ENCODE results near the gene SPDYE2B.
A peak's percentile ranks its signal among the peaks of the same experiment; 100 is the strongest.
"Not testable (repeated sequence)": the region's sequence is repeated elsewhere in the genome, so short reads cannot be mapped to it uniquely, and the experiment has no call there.

SPDYE2B gene

GRCh38 chr7:102649924-102650323, at the start of gene SPDYE2B:
TSS of gene SPDYE2B (plus strand) at chr7:102650319. CDS start at chr7:102652349, 2,030 bp downstream.
- DNase-seq = not testable (repeated sequence)

GRCh38 chr7:102602317-102602716, 47.8 kb upstream of the SPDYE2B start:
- DNase-seq = not testable (repeated sequence)

GRCh38 chr7:102604431-102605145, 45.5 kb upstream of the SPDYE2B start:
- DNase-seq = not testable (repeated sequence)

GRCh38 chr7:102606848-102607247, 43.3 kb upstream of the SPDYE2B start:
- DNase-seq = not testable (repeated sequence)

- not testable (repeated sequence) for DNase-seq
Measured at GRCh38 chr7:102609734-102610133, 40.4 kb upstream of the SPDYE2B start.

GRCh38 chr7:102610441-102610840, 39.7 kb upstream of the SPDYE2B start:
- not testable (repeated sequence) for DNase-seq

GRCh38 chr7:102611013-102611674, 39.0 kb upstream of the SPDYE2B start:
- DNase-seq = not testable (repeated sequence)

- not testable (repeated sequence) for DNase-seq
Measured at GRCh38 chr7:102611675-102612325, 38.3 kb upstream of the SPDYE2B start.

- DNase-seq = not testable (repeated sequence)
Measured at GRCh38 chr7:102613575-102614345, 36.4 kb upstream of the SPDYE2B start.

- DNase-seq = not testable (repeated sequence)
Measured at GRCh38 chr7:102614346-102614697, 35.8 kb upstream of the SPDYE2B start.

GRCh38 chr7:102614873-102615272, 35.2 kb upstream of the SPDYE2B start:
- not testable (repeated sequence) for DNase-seq

- DNase-seq = not testable (repeated sequence)
Measured at GRCh38 chr7:102615930-102616329, 34.2 kb upstream of the SPDYE2B start.

GRCh38 chr7:102616507-102617125, 33.5 kb upstream of the SPDYE2B start, which contains the start of gene RASA4:
TSS of gene RASA4 (minus strand) at chr7:102616756. CDS start at chr7:102616689, 67 bp downstream.
- peak; percentile 13 to 20 for DNase-seq

GRCh38 chr7:102618122-102618521, 32.0 kb upstream of the SPDYE2B start:
- not testable (repeated sequence) for DNase-seq

- not testable (repeated sequence) for DNase-seq
Measured at GRCh38 chr7:102627271-102627904, 22.7 kb upstream of the SPDYE2B start.

GRCh38 chr7:102630622-102631021, 19.5 kb upstream of the SPDYE2B start:
- not testable (repeated sequence) for DNase-seq

- not testable (repeated sequence) for DNase-seq
Measured at GRCh38 chr7:102634299-102634698, 15.8 kb upstream of the SPDYE2B start.

GRCh38 chr7:102635354-102635753, 14.8 kb upstream of the SPDYE2B start:
- DNase-seq = not testable (repeated sequence)

- not testable (repeated sequence) for DNase-seq
Measured at GRCh38 chr7:102636956-102637355, 13.2 kb upstream of the SPDYE2B start.

- not testable (repeated sequence) for DNase-seq
Measured at GRCh38 chr7:102638848-102639247, 11.3 kb upstream of the SPDYE2B start.

GRCh38 chr7:102642691-102643090, 7.4 kb upstream of the SPDYE2B start, which contains the start of gene UPK3BL1:
TSS of gene UPK3BL1 (minus strand) at chr7:102642791. CDS start at chr7:102642741, 50 bp downstream.
- DNase-seq = not testable (repeated sequence)
